COLO668 (cell line): Measurements from ENCODE around the gene PSMB1.
"Not testable (repeated sequence)": the region's sequence is repeated elsewhere in the genome, so short reads cannot be mapped to it uniquely, and the experiment has no call there.

Source experiments
- DNase-seq: peaks from one replicate; lab custom pipeline; 2025; ENCODE audit not compliant: unreplicated experiment; lab: John Stamatoyannopoulos, UW

The PSMB1 gene

GRCh38 chr6:170536671-170537070 is 16.4 kb downstream of the PSMB1 start:
- no peak for DNase-seq

DNA sequence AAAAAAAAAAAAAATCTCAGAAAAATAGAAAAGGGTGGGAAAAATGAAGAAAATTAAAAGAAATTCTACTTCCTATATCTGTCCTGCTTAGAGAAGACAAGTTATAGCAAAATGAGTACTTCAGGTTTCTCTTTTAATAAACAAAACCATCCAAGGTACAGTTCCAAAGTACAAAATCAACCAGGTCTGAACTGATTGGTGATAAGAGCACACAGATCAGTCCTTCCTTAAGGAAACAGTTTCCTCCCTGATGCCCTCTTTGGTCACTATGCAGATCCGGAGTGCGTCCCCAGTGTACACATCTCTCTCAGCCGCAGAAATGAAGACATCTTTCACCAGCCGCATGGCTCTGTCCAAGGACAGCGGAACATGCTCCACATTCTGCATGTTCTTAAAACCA is 18.1 kb downstream of the PSMB1 start:
- DNase-seq, result no peak

DNA sequence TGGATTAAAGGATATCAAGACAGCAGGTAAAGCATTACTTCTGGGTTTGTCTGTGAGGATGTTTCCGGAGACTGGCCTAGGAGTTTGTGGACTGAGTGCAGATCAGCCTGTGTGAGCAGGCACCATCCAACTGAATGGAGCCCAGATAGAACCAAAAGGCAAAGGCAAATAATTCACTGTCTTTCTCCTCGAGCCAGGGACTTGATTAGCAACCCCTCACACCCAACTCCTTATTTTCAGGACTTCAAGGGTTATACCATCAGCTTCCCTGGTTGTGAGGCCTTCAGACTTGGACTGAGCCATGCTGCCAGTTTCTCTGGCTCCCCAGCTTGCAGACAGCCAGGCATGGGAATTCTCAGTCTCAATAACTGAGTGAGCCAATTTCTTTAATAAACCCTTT is 19.3 kb downstream of the PSMB1 start:
- no peak for DNase-seq

- no peak for DNase-seq
Measured at GRCh38 chr6:170532867-170533488, 20.1 kb downstream of the PSMB1 start.

GRCh38 chr6:170529839-170530469 is 23.2 kb downstream of the PSMB1 start:
- DNase-seq, result peak; percentile 68

DNA sequence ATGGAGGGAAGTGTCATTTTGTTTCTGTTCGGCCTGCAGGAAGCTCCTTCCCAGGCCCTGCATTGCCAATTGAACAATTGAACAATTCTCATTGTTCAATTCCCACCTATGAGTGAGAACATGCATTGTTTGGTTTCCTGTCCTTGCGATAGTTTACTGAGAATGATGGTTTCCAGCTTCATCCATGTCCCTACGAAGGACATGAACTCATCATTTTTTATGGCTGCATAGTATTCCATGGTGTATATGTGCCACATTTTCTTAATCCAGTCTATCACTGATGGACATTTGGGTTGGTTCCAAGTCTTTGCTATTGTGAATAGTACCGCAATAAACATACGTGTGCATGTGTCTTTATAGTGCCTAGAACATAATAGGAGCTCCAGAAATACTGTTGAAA is 25.1 kb downstream of the PSMB1 start:
- DNase-seq, result not testable (repeated sequence)

GRCh38 chr6:170525795-170526194 is 27.3 kb downstream of the PSMB1 start:
- no peak for DNase-seq

GRCh38 chr6:170524172-170524502 is 29.0 kb downstream of the PSMB1 start:
- DNase-seq, result no peak

GRCh38 chr6:170523256-170524171 is 29.6 kb downstream of the PSMB1 start:
- DNase-seq, result no peak

DNA sequence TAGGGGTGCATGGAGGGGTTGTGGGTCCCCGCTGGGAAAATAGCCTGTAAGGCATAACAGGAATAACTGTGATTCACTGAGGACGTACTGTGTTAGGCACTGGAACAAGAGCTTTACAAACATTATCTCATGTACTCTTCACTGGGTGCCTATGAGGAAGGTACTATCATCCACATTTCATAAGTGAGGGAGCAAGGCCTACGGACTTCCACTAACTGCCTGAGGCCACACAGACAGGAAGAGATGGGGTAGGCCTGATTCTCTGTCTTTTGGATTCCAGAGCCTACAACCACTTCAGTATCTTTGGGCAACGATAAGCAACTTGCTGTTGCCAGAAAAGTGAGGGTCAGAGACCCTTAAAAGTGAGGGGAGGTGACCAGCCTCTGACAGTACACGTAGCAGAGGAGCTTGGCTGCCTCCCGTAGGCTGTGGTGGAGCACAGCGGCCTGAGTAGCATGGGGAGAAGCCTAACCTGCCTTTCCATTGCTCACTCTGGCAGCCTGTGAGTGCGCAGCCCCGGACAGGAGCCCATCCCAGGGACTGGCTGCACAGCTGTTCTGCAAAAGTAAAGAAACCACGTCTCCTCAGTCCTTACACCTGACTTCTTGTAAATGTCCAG is 30.4 kb downstream of the PSMB1 start:
- peak; percentile 38 for DNase-seq

DNA sequence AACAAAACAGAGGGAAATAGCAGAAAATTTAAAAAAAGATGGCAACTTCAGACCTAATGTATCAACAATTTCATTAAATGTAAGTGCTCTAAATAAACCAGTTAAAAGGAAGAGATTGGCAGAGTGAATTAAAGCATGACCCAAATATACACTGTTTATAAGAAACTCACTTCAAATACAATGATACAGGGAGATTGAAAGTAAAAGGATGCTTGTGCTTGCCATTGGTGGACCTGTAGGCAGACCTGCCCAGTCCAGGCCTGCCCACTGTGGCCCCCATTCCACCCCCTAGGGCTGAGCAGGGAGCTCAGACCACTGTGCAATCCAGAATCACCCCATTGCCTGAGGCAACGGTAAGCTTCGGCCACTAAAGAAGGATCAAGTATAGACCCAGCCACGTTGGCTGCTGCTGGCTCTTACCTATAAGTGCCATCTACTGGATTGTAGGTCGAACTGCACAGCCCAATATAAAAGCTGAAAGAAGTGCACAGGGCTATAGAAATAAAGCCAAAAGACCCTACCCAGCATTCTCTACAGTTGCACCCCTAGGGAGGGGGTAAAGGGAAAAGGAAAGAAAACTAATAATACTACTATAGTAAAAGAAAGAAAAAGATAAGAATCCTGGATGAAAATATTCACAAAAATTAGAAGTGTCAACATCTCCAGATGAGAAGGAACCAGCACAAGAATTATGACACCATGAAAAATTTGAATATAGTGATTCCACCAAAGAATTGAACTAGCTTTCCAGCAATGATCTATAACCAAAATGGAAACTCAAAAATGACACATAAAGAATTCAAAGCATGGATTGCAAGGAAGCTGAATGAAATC is 36.1 kb downstream of the PSMB1 start:
- DNase-seq, result peak; percentile 68

- no peak for DNase-seq
Measured at GRCh38 chr6:170514908-170515307, 38.2 kb downstream of the PSMB1 start.

- peak; percentile 17 for DNase-seq
Measured at GRCh38 chr6:170512249-170512648, 40.9 kb downstream of the PSMB1 start.

DNA sequence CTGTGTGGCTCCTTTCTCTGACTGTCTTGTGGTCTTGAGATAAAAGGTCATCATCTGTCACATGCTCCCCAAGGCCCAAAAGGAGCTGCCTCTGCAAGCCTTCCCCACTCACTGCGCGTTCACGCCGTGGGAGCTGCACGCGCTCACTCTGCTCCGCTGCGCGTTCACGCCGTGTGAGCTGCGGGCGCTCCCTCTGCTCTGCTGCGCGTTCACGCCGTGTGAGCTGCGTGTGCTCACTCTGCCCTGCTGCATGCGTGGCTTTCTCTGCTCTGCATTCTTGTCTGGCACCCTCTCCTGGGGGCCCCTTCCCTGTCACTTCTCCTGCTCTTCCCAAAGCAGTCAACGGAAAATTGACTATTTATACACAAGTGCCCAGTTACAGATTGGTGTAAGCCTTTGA is 42.5 kb downstream of the PSMB1 start:
- DNase-seq, result no peak

GRCh38 chr6:170509723-170510018 is 43.4 kb downstream of the PSMB1 start:
- DNase-seq, result no peak

DNA sequence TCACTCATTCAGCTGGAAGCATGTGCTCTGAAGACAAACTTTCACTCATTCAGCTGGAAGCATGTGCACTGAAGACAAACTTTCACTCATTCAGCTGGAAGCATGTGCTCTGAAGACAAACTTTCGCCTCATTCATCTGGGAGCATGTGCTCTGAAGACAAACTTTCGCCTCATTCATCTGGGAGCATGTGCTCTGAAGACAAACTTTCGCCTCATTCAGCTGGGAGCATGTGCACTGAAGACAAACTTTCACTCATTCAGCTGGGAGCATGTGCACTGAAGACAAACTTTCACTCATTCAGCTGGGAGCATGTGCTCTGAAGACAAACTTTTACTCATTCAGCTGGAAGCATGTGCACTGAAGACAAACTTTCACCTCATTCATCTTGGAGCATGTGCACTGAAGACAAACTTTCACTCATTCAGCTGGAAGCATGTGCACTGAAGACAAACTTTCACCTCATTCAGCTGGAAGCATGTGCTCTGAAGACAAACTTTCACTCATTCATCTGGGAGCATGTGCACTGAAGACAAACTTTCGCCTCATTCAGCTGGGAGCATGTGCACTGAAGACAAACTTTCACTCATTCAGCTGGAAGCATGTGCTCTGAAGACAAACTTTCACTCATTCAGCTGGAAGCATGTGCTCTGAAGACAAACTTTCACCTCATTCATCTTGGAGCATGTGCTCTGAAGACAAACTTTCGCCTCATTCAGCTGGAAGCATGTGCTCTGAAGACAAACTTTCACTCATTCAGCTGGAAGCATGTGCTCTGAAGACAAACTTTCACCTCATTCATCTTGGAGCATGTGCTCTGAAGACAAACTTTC is 44.0 kb downstream of the PSMB1 start:
- DNase-seq, result not testable (repeated sequence)

GRCh38 chr6:170508275-170508674 is 44.8 kb downstream of the PSMB1 start:
- not testable (repeated sequence) for DNase-seq

DNA sequence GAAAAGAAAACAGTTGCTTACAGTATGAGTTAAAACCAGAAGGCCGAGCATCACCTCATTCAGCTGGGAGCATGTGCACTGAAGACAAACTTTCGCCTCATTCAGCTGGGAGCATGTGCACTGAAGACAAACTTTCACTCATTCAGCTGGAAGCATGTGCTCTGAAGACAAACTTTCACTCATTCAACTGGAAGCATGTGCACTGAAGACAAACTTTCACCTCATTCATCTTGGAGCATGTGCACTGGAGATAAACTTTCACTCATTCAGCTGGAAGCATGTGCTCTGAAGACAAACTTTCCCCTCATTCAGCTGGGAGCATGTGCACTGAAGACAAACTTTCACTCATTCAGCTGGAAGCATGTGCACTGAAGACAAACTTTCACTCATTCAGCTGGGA is 45.4 kb downstream of the PSMB1 start:
- DNase-seq, result not testable (repeated sequence)

DNA sequence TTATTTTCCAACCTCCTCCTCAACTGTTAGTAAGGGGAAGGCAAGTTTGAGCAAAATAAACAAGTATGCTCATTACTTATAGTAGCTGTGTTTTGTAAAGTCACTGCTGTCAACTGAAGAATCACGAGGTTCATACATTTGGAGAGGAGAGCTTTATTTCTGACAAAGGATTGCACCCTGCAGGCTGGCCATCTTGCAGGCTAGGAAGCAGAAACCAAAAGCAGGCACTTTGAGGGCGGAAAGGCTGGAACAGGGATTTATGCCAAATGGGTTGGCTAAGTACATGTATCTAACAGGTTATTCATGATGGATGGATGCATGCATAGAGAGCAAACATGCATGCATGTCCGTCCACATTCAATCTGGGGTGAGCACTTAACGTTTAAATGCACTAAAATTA is 46.7 kb downstream of the PSMB1 start:
- no peak for DNase-seq

GRCh38 chr6:170505306-170505705 is 47.8 kb downstream of the PSMB1 start:
- peak; percentile 53 for DNase-seq
